IPS-11a (cell line): Measurements from ENCODE around the gene TFF3.

Source experiments
- H3K4me3 ChIP-seq: one replicate; pipeline ENCODE4 v1.5.1; 2013; ENCODE audit warnings: low read depth, low read length, control low read depth

The TFF3 gene

DNA sequence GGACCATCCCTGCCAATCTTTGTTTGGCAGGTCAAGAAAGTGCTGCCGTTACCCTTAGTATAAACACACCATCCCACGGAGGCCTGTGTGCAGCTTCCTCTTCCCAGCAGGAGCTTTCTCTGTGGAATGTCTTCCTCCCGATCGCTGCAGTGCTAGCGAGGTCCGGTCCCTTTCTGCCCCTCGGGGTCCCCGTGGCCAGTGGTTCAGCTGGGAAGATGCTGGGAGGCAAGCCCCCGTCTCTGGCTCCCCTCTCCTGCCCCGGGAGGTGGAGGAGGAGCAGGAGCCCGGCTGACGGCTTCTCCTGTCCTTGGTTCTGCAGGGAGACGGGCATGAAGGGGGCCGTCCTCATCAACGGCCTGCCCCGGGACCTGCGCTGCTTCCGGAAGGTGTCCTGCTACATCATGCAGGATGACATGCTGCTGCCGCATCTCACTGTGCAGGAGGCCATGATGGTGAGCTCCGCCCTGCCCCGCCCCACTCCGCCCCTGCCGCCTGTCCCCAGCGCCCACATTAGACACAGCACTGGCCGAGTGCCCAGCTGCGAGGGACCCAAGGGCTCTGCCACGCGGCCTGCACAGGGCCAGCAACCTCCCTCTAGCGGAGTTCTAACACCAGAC, 42.1 kb downstream of the TFF3 start:
- H3K4me3 ChIP-seq: no peak overlapping the region

DNA sequence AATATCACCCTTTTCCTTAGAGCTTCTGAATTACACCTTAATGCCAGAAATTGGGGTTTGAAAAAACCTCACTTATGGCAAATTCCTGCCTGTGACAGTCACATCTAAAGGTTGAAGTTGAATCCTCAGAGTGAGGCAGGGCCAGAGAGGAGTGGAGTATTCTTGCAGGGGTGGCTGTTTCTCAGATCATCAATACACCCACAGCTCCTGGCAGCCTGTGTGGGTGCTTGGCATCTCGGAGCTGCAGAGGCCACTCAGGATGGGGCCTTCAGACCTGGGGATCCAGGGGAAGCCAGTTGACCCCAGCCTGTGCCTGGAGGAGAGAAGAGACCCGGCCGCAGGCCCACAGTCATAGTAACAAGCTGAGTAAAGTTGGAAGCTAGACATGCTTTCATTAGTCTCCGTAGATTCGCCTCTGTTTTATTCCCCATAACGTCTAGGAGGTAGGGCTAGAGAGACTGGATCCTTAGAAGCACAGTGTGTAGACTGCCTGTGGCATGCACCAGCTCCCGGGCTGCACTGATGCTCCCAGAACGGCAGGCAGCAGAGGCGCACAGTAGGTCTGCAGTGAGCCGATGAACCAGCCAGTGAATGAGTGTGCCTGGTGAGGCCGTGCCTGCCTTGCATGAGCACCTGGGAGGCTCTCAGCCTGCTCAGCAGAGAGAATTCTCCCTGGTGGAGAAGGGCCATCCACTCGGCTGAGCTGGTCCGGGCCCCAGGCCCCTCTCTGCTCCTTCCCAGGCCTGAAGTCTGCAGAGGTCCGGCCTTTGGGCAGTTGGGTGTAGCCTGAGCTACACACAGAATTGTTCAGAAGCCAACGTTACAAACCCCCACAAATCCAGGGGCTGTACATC, 42.9 kb downstream of the TFF3 start:
- no peak overlapping the region for H3K4me3 ChIP-seq

DNA sequence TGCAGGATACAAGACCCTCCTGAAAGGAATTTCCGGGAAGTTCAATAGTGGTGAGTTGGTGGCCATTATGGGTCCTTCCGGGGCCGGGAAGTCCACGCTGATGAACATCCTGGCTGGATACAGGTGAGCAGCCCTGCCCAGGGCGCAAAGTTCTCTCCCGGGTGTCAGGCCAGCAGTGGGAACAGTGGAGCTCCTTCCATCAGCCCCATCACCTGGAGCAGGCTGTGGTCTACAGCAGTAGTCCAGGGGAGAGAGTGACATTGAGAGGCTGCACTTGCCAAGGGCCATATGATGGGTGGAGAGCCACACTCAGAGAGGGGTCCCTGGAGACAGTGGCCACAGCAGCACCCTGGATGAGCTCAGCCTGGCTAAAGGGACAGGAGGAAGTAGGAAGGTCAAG, 44.1 kb downstream of the TFF3 start:
- H3K4me3 ChIP-seq: no peak overlapping the region

DNA sequence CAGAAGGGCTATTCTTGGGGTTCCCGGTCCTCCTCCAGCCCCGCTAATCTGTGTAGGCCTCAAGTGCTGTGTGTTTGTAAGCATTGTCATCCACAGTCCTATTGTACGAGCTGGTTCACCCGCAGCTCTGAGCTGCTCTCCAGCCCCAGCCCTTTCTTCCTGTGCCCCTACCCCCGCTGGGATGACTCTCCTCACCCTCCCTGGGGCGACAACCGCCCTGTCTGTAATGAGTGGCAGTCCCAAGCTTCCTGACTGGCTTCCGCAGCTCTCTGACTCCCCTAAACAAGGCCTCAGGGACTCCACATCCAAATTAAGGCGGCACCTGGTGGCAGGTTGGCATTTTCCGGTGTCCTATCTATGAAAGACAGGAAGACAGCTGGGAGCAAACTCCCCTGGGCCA, 45.8 kb downstream of the TFF3 start:
- no peak overlapping the region for H3K4me3 ChIP-seq

DNA sequence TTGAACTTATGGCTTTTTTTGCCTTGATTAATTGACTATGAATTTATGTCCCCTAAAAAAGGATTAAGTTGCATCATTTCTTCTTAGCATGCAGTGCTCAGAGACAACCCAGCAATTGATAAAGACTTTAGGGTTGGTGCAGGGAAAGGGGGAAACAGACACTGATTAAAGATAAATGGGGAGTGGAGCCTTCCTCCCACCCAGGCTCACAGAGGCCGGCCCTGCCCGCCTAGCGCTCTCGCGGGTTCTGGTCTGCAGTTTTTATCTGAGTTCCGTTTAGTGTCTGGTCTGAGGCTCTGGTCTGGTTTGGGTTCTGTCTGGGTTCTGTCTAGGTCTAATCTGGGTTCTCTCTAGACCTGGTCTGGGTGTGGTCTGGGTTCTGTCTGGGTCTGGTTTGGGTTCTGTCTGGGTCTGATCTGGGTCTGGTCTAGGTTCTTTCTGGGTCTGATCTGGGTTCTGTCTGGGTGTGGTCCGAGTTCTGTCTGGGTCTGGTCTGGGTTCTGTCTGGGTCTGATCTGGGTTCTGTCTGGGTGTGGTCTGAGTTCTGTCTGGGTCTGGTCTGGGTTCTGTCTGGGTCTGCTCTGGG, 48.1 kb downstream of the TFF3 start:
- H3K4me3 ChIP-seq: no peak overlapping the region

DNA sequence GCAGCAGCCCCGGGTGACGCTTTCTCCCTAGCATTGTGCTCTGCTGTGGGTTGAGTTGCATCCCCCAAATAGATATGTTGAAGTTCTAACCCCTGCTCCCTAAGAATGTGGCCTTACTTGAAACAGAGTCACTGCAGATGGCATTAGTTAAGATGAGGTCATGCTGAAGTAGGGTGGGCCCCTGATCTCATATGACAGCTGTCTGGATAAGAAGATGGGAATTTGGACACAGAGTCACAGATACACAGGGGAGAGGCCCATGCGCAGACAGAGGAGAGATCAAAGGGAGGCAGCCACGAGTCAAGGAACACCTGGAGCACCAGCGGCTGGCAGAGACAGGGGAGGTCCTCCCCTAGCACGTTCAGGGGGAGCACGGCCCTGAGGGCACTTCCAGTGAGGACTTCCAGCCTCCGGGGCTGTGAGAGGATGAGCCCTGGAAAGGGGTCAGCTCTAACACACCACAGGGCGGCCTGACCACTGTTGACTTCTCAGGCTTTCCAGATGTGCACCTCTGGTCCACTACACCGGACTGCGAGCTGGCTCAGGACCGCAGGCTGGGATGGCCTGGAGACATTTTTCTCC, 49.9 kb downstream of the TFF3 start:
- no peak overlapping the region for H3K4me3 ChIP-seq

DNA sequence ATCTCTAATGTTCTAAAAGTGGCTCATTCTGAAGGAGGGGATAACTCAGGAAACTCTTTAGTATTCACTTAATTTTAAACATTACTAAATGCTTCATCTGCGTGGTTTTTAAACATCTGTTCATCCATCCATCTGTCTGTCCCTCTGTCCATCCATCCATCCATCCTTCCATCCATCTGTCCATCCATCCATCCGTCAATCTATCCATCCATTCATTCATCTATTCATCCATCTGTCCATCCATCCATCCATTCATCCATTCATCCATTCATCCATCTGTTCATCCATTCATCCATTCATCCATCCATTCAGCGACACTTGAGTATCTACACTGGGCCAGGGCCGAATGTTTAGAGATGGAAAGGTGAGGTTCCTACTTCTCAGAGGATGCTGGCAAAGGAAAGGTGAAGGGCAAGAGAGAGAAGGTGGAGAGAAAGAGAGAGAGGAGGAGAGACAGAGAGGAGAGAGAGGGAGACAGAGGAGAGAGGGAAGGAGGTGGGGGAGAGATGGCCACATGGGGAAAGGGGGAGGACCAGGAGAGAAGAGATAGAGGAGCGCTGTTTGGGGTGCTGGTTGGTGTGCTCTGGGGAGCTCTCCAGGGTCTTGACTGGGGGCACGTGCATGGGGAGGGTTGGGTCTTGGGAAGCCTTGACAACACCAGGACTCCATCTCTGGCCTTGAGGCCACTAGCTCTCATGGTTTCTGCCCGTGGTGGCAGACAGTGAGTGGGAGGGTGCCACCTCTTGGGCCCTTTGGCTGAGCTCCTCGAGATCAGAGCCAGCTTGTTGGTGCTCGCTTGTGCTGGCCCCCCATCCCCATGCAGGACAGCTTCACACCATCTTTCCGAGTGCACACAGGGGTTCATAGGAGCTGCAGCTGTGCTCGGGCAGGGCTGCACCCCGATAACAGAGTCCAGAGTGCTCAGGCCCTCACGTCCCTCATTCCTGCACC, 50.7 kb downstream of the TFF3 start:
- H3K4me3 ChIP-seq: no peak overlapping the region

DNA sequence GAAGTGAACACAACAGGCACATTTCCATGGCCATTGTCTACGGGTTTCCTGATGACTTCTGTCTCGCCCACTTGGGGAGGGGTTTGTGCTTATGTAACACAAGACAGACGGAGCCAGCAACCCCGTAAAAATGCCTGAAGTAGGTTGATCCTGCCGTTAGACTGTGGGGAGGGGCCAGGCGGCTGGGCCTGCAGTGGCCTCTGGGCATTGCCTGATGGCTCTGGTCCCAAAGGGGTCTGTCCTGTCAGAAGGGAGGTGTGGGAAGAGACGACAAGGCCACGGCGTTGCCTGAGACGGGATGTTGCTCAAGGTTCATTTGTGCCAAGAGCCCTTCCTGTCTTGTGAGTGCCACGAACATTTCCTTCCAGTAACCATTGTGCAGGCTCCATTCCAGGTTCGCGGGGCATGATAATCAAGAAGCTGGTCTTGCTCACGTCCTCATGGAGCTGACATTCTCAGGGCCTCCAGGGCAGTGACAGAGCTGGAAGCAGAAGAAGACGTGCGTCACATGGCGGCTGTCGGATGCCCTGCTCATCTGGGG, 51.5 kb downstream of the TFF3 start:
- H3K4me3 ChIP-seq: no peak overlapping the region

DNA sequence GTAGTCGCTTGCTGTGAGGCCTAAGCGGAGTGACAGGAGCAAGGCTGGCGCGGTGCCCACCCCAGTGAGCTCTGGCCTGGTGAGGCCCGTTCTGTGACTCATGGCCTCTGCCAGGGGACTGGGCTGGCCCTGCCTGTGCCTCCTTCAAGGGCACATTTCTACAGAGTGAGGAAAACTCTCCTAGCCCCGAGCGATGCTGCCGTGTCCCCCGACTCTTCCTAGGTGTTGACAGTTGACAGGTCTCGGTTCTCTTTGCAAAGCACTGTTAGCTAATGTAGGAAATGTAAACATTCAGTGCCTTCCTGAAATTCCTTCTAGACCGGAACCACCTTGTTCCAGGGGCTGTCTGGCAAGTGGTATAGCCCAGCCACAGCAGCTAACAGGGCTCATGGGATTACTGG, 52.4 kb downstream of the TFF3 start:
- no peak overlapping the region for H3K4me3 ChIP-seq

DNA sequence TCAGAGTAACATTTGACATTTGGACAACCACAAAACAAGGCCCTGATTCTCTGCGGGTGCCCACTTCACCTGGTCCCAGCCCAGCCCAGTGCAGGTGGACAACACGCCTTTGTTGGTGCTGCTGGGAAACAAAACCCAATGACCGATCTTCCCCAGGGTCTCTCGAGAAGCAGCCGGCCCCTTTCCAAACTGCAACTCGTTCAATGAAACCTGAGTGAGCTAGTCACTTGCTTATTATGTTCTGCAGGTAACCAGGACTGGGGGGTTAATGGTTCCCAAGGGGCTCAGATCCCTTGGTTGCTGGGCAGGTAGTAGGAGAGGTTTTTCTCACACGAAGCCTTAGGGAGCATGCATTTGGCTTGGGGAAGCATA, 53.4 kb downstream of the TFF3 start:
- H3K4me3 ChIP-seq: no peak overlapping the region
